ENCODE data around the gene RFX7.

RFX7 gene

DNA sequence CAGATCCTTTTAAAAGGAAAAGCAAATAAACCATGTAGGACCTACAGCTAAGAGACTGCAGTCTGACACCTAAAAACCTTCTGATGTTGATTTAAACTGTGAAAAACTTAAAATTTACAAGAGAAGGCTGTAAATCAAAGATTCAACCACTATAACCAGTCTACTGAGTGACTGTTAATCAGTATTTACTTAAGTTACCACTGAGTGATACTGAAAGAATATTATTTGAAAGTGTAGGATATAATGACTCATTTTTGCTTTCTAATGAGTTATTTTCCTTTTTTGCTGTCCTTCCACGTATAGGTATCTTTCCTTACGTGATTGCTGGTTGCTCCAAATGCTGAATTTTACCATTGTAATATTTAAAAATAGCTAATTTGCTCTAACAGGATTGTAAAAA, 44.6 kb downstream of the RFX7 start:
- no peaks in the 10 kb centered on the region for H3K36me3 ChIP-seq (ENCODE audit: control insufficient read depth, insufficient read depth, low read length)
- H3K9me3 ChIP-seq (ENCODE audit: control insufficient read depth, insufficient read depth, low read length) = no peaks in the 10 kb centered on the region
- no peaks in the 10 kb centered on the region for H3K4me1 ChIP-seq (ENCODE audit: control insufficient read depth, insufficient read depth, low read length)
- no peak overlapping the region for H3K4me3 ChIP-seq (ENCODE audit: low read depth, low read length)
- no peak overlapping the region for H3K9ac ChIP-seq (ENCODE audit: low read depth, low read length)
- H3K27me3 ChIP-seq (ENCODE audit: control insufficient read depth, insufficient read depth, low read length) = no peaks in the 10 kb centered on the region

- no peak overlapping the region for H3K9ac ChIP-seq (ENCODE audit: low read depth, low read length)
- H3K36me3 ChIP-seq (ENCODE audit: control insufficient read depth, insufficient read depth, low read length) = no peaks in the 10 kb centered on the region
- H3K9me3 ChIP-seq (ENCODE audit: control insufficient read depth, insufficient read depth, low read length) = no peaks in the 10 kb centered on the region
- no peak overlapping the region for H3K4me3 ChIP-seq (ENCODE audit: low read depth, low read length)
- H3K4me1 ChIP-seq (ENCODE audit: control insufficient read depth, insufficient read depth, low read length) = no peaks in the 10 kb centered on the region
- no peaks in the 10 kb centered on the region for H3K27me3 ChIP-seq (ENCODE audit: control insufficient read depth, insufficient read depth, low read length)
Measured at GRCh38 chr15:56194035-56194434, 49.6 kb downstream of the RFX7 start.

- H3K9ac ChIP-seq (ENCODE audit: low read depth, low read length) = no peak overlapping the region
- no peak overlapping the region for H3K4me3 ChIP-seq (ENCODE audit: low read depth, low read length)
- no peaks in the 10 kb centered on the region for H3K9me3 ChIP-seq (ENCODE audit: control insufficient read depth, insufficient read depth, low read length)
- no peaks in the 10 kb centered on the region for H3K36me3 ChIP-seq (ENCODE audit: control insufficient read depth, insufficient read depth, low read length)
- no peaks in the 10 kb centered on the region for H3K27me3 ChIP-seq (ENCODE audit: control insufficient read depth, insufficient read depth, low read length)
- no peaks in the 10 kb centered on the region for H3K4me1 ChIP-seq (ENCODE audit: control insufficient read depth, insufficient read depth, low read length)
Measured at GRCh38 chr15:56192659-56193442, 50.8 kb downstream of the RFX7 start.

DNA sequence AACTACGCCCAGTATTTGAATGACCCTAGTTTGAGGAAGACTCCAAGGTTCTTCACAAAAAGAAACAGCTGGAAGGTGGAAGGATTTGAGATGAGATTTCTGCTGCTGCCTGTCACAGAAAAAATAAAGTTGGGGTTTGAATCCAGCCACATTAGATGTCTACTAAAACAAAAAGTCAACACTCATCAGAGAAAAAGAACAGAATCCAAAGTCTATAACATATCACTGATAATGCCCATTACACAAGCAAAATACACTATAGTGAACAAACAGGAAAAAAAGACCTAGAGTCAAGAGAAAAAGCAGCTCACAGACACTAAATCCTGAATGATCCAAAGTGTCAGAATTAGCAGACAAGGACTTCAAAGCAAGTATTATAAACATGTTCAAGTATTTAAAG, 56.0 kb downstream of the RFX7 start:
- no peak overlapping the region for H3K9ac ChIP-seq (ENCODE audit: low read depth, low read length)
- H3K4me1 ChIP-seq (ENCODE audit: control insufficient read depth, insufficient read depth, low read length) = no peaks in the 10 kb centered on the region
- H3K4me3 ChIP-seq (ENCODE audit: low read depth, low read length) = no peak overlapping the region
- H3K36me3 ChIP-seq (ENCODE audit: control insufficient read depth, insufficient read depth, low read length) = no peaks in the 10 kb centered on the region
- no peaks in the 10 kb centered on the region for H3K9me3 ChIP-seq (ENCODE audit: control insufficient read depth, insufficient read depth, low read length)
- no peaks in the 10 kb centered on the region for H3K27me3 ChIP-seq (ENCODE audit: control insufficient read depth, insufficient read depth, low read length)

- Histone ChIP-seq H3K4me1 (ENCODE audit: control insufficient read depth, insufficient read depth, low read length) (no peaks in the 10 kb centered on the region), H3K36me3 (ENCODE audit: control insufficient read depth, insufficient read depth, low read length) (no peaks in the 10 kb centered on the region), H3K9me3 (ENCODE audit: control insufficient read depth, insufficient read depth, low read length) (no peaks in the 10 kb centered on the region), H3K27me3 (ENCODE audit: control insufficient read depth, insufficient read depth, low read length) (no peaks in the 10 kb centered on the region), H3K9ac (ENCODE audit: low read depth, low read length) (no peak overlapping the region), H3K4me3 (ENCODE audit: low read depth, low read length) (no peak overlapping the region)
Measured at GRCh38 chr15:56185980-56186379, 57.7 kb downstream of the RFX7 start.

DNA sequence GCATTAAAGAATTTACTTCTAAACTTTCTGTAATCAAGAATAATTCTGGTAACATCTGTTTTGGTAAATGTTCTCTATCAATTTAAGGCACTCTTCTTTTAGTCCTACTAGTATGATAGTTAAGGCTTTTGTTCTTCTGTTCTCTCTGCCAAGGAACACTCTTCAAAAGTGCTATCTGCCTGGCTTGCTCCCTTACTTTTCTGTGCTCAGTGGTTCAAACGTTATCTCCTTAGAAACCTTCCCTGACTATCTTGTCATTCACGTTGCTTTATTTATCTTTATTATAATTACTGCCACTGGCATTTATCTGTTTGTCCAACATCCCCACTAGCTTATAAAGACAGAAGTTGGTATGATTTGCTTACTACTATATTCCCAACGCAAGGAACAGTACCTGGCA, 59.2 kb downstream of the RFX7 start:
- Histone ChIP-seq H3K9me3 (ENCODE audit: control insufficient read depth, insufficient read depth, low read length) (no peaks in the 10 kb centered on the region), H3K4me3 (ENCODE audit: low read depth, low read length) (no peak overlapping the region), H3K9ac (ENCODE audit: low read depth, low read length) (no peak overlapping the region), H3K36me3 (ENCODE audit: control insufficient read depth, insufficient read depth, low read length) (no peaks in the 10 kb centered on the region), H3K27me3 (ENCODE audit: control insufficient read depth, insufficient read depth, low read length) (no peaks in the 10 kb centered on the region), H3K4me1 (ENCODE audit: control insufficient read depth, insufficient read depth, low read length) (no peaks in the 10 kb centered on the region)

DNA sequence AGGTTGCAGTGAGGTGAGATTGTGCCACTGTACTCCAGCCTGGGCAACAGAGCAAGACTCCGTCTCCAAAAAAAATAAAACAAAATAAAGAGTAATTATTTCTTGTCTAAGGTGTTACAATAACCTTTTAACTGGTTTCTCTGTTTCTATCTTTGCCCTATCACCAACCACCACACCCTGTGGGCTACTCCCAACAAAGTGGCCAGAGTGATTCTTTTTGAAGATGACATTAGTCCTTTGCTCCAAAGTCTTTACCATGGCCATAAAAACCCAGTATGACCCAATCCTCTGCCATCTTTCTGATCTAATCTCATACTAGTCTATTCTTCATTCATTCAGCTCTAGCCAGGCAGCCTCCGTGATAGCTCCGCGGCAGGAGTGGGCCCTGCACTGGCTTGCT, 62.8 kb downstream of the RFX7 start:
- H3K9me3 ChIP-seq (ENCODE audit: control insufficient read depth, insufficient read depth, low read length) = no peaks in the 10 kb centered on the region
- no peak overlapping the region for H3K4me3 ChIP-seq (ENCODE audit: low read depth, low read length)
- H3K36me3 ChIP-seq (ENCODE audit: control insufficient read depth, insufficient read depth, low read length) = no peaks in the 10 kb centered on the region
- H3K4me1 ChIP-seq (ENCODE audit: control insufficient read depth, insufficient read depth, low read length) = no peaks in the 10 kb centered on the region
- H3K27me3 ChIP-seq (ENCODE audit: control insufficient read depth, insufficient read depth, low read length) = no peaks in the 10 kb centered on the region
- no peak overlapping the region for H3K9ac ChIP-seq (ENCODE audit: low read depth, low read length)

- Histone ChIP-seq H3K4me1 (ENCODE audit: control insufficient read depth, insufficient read depth, low read length) (no peaks in the 10 kb centered on the region), H3K27me3 (ENCODE audit: control insufficient read depth, insufficient read depth, low read length) (no peaks in the 10 kb centered on the region), H3K9me3 (ENCODE audit: control insufficient read depth, insufficient read depth, low read length) (no peaks in the 10 kb centered on the region), H3K4me3 (ENCODE audit: low read depth, low read length) (no peak overlapping the region), H3K36me3 (ENCODE audit: control insufficient read depth, insufficient read depth, low read length) (no peaks in the 10 kb centered on the region), H3K9ac (ENCODE audit: low read depth, low read length) (no peak overlapping the region)
Measured at GRCh38 chr15:56176996-56177395, 66.7 kb downstream of the RFX7 start.

GRCh38 chr15:56175788-56176187, 67.9 kb downstream of the RFX7 start:
- H3K36me3 ChIP-seq (ENCODE audit: control insufficient read depth, insufficient read depth, low read length) = no peaks in the 10 kb centered on the region
- no peak overlapping the region for H3K4me3 ChIP-seq (ENCODE audit: low read depth, low read length)
- no peaks in the 10 kb centered on the region for H3K27me3 ChIP-seq (ENCODE audit: control insufficient read depth, insufficient read depth, low read length)

GRCh38 chr15:56174649-56175048, 69.0 kb downstream of the RFX7 start:
- no peaks in the 10 kb centered on the region for H3K36me3 ChIP-seq (ENCODE audit: control insufficient read depth, insufficient read depth, low read length)
- H3K27me3 ChIP-seq (ENCODE audit: control insufficient read depth, insufficient read depth, low read length) = no peaks in the 10 kb centered on the region
- no peak overlapping the region for H3K9ac ChIP-seq (ENCODE audit: low read depth, low read length)
- no peaks in the 10 kb centered on the region for H3K9me3 ChIP-seq (ENCODE audit: control insufficient read depth, insufficient read depth, low read length)
- no peak overlapping the region for H3K4me3 ChIP-seq (ENCODE audit: low read depth, low read length)
- H3K4me1 ChIP-seq (ENCODE audit: control insufficient read depth, insufficient read depth, low read length) = no peaks in the 10 kb centered on the region

More at GRCh38 chr15:56175788-56176187, 67.9 kb downstream of the RFX7 start:
- Histone ChIP-seq H3K9me3 (ENCODE audit: control insufficient read depth, insufficient read depth, low read length) (no peaks in the 10 kb centered on the region), H3K9ac (ENCODE audit: low read depth, low read length) (no peak overlapping the region), H3K4me1 (ENCODE audit: control insufficient read depth, insufficient read depth, low read length) (no peaks in the 10 kb centered on the region)

GRCh38 chr15:56168394-56168793, 75.3 kb downstream of the RFX7 start:
- Histone ChIP-seq H3K27me3 (ENCODE audit: control insufficient read depth, insufficient read depth, low read length) (no peaks in the 10 kb centered on the region), H3K9me3 (ENCODE audit: control insufficient read depth, insufficient read depth, low read length) (no peaks in the 10 kb centered on the region), H3K4me1 (ENCODE audit: control insufficient read depth, insufficient read depth, low read length) (no peaks in the 10 kb centered on the region), H3K9ac (ENCODE audit: low read depth, low read length) (no peak overlapping the region), H3K36me3 (ENCODE audit: control insufficient read depth, insufficient read depth, low read length) (no peaks in the 10 kb centered on the region), H3K4me3 (ENCODE audit: low read depth, low read length) (no peak overlapping the region)

DNA sequence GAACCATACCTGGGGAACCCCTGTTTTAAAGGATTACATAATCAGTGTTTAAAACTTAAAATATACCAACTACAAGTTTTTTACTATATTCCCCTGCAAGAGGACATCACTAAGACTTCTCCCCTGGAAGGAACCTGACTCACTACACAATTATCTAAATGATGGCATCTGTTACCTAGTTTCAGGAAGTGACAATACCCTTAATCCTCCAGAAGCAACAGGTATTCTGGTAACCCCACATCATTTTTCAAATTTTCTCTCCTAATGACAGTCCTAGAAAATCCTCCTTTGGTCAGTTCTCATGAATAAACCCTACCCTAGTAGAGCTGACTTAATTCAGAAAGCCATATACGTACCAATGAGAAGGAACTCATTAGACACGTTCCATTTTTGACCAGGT, 78.4 kb downstream of the RFX7 start:
- Histone ChIP-seq H3K27me3 (ENCODE audit: control insufficient read depth, insufficient read depth, low read length) (no peaks in the 10 kb centered on the region), H3K9me3 (ENCODE audit: control insufficient read depth, insufficient read depth, low read length) (no peaks in the 10 kb centered on the region), H3K9ac (ENCODE audit: low read depth, low read length) (no peak overlapping the region), H3K4me1 (ENCODE audit: control insufficient read depth, insufficient read depth, low read length) (no peaks in the 10 kb centered on the region), H3K4me3 (ENCODE audit: low read depth, low read length) (no peak overlapping the region), H3K36me3 (ENCODE audit: control insufficient read depth, insufficient read depth, low read length) (no peaks in the 10 kb centered on the region)
